HepG2 (cell line): Measurements from ENCODE around the gene ANTXRL. TPM values are rescaled to one million over a fixed set of nuclear protein-coding genes. Genes with fewer than 3 reads are reported as not detected.

Source experiments
- ATAC-seq: fragments of 200-7000 bp; cut with Tn5 transposase; 3 replicates; pipeline ENCODE4 v1.9.1; 2020; ENCODE audit warnings: mild to moderate bottlenecking, moderate library complexity
- BruUV-seq: library from RNA; stranded (reverse); fragments of 400-500 nt; replicated peaks from 2 replicates; lab custom pipeline; 2021; lab: Mats Ljungman, UMichigan
- CTCF ChIA-PET: fragments of 300-600 bp; formaldehyde crosslinking; extraction: SDS; loops from one replicate; lab custom pipeline; 2021; ENCODE audit warnings: low total read pairs, inconsistent platforms, low intra/inter-chr PET ratio; lab: Yijun Ruan, JAX
- POLR2A ChIA-PET: fragments of 350-600 bp; sonication (Branson Sonifier 250); formaldehyde crosslinking; loops from one replicate; lab custom pipeline; 2020; ENCODE audit warnings: antibody characterized with exemption, inconsistent platforms; lab: Yijun Ruan, JAX
- DNase-seq: peaks from one replicate; pipeline ENCODE4 v3.0.0-alpha.2; 2015; ENCODE audit warnings: low spot score
- FAIRE-seq: peaks from 3 replicates; lab custom pipeline; 2011; peaks lifted over from hg19 to GRCh38; lab: Jason Lieb, UNC
- H2AFZ ChIP-seq: one replicate; pipeline ENCODE4 v1.6.1; 2011; ENCODE audit warnings: low read length, inconsistent platforms
- H3K27ac ChIP-seq: fragments of 300-600 bp; 3 replicates; pipeline ENCODE4 v1.8.0; 2011; ENCODE audit warnings: mixed run types, mild to moderate bottlenecking, mixed read lengths, low read length, inconsistent platforms; ENCODE audit not compliant: insufficient read depth; ENCODE audit errors: extremely low read length
- H3K27me3 ChIP-seq, 2 experiments: fragments of 200-600 bp in 1 of 2; 2 replicates in 1 of 2; 3 replicates in 1 of 2; pipeline versions ENCODE4 v1.6.0 to v1.8.0; 2011; ENCODE audit warnings: low read length in 2 of 2, mild to moderate bottlenecking in 2 of 2, moderate library complexity in 2 of 2, inconsistent platforms in 1 of 2; ENCODE audit not compliant: insufficient read depth in 2 of 2, control insufficient read depth in 1 of 2
- H3K36me3 ChIP-seq, 2 experiments: fragments of 200-600 bp in 1 of 2; replicated peaks in 1 of 2; 2 replicates in 1 of 2; 3 replicates in 1 of 2; pipeline versions ENCODE4 v1.5.1 to v1.8.0; 2011; ENCODE audit warnings: low read length in 2 of 2, inconsistent platforms in 1 of 2; ENCODE audit not compliant: insufficient read depth in 2 of 2, control insufficient read depth in 1 of 2
- H3K4me1 ChIP-seq: 2 replicates; pipeline ENCODE4 v1.5.1; 2012; ENCODE audit warnings: low read length, inconsistent platforms; ENCODE audit not compliant: insufficient read depth
- H3K4me2 ChIP-seq: 2 replicates; pipeline ENCODE4 v1.6.0; 2011; ENCODE audit warnings: low read depth, low read length, inconsistent platforms
- H3K4me3 ChIP-seq, 3 experiments: fragments of 200-600 bp in 1 of 3; sonication (generic), shearing (Covaris generic) in 1 of 3; replicated peaks in 1 of 3; 2 replicates each; pipeline ENCODE4 v1.5.1; 2011 to 2016; ENCODE audit warnings: low read length in 3 of 3, inconsistent platforms in 2 of 3, low read depth in 2 of 3, mild to moderate bottlenecking in 2 of 3, control low read depth in 1 of 3, mixed read lengths in 1 of 3; ENCODE audit not compliant: insufficient read depth in 1 of 3
- H3K79me2 ChIP-seq: one replicate; pipeline ENCODE4 v1.6.1; 2011; ENCODE audit warnings: low read length, inconsistent platforms; ENCODE audit not compliant: insufficient read depth
- H3K9ac ChIP-seq: 2 replicates; pipeline ENCODE4 v1.6.0; 2011; ENCODE audit warnings: mild to moderate bottlenecking, low read depth, low read length, inconsistent platforms; ENCODE audit not compliant: insufficient read depth
- H3K9me3 ChIP-seq: 2 replicates; pipeline ENCODE4 v1.5.1; 2012; ENCODE audit warnings: mild to moderate bottlenecking, low read length
- H4K20me1 ChIP-seq: 2 replicates; pipeline ENCODE4 v1.6.0; 2011; ENCODE audit warnings: inconsistent platforms, mild to moderate bottlenecking, low read length, moderate library complexity; ENCODE audit not compliant: insufficient read depth
- ADNP ChIP-seq: sonication (generic); formaldehyde crosslinking; IDR thresholded peaks from 2 replicates; pipeline ENCODE4 v1.4.0; 2020; ENCODE audit warnings: missing genetic modification reagents
- ARID2 ChIP-seq: sonication (generic); formaldehyde crosslinking; IDR thresholded peaks from 2 replicates; pipeline ENCODE4 v1.8.1; 2022; ENCODE audit warnings: mild to moderate bottlenecking, missing genetic modification reagents, borderline replicate concordance
- BCL6 ChIP-seq: IDR thresholded peaks from 2 replicates; pipeline ENCODE4 v1.6.1; 2016; ENCODE audit warnings: missing genetic modification reagents, missing compliant biosample characterization
- CENPX ChIP-seq: sonication (generic); formaldehyde crosslinking; IDR thresholded peaks from 2 replicates; pipeline ENCODE4 v1.9.0; 2021; ENCODE audit warnings: mild to moderate bottlenecking, missing genetic modification reagents, moderate library complexity
- ETV6 ChIP-seq: sonication (generic); formaldehyde crosslinking; conservative IDR thresholded peaks from 2 replicates; pipeline ENCODE4 v1.4.0; 2020; ENCODE audit warnings: missing genetic modification reagents
- FOSL1 ChIP-seq: sonication (generic); formaldehyde crosslinking; IDR thresholded peaks from 2 replicates; pipeline ENCODE4 v1.9.0; 2021; ENCODE audit warnings: missing genetic modification reagents, borderline replicate concordance
- GABPA ChIP-seq, 2 experiments: IDR thresholded peaks; 2 replicates each; pipeline ENCODE4 v1.6.1; 2011 to 2016; ENCODE audit warnings: low read depth in 2 of 2, low read length in 1 of 2, missing biosample characterization in 1 of 2, missing genetic modification characterization in 1 of 2
- MIER2 ChIP-seq: IDR thresholded peaks from 2 replicates; pipeline ENCODE4 v1.6.1; 2016; ENCODE audit warnings: missing biosample characterization, missing genetic modification reagents
- RFXANK ChIP-seq: IDR thresholded peaks from 2 replicates; pipeline ENCODE4 v1.6.1; 2016
- ZBTB38 ChIP-seq: sonication (generic); formaldehyde crosslinking; IDR thresholded peaks from 2 replicates; pipeline ENCODE4 v1.5.1; 2020; ENCODE audit warnings: mild to moderate bottlenecking, missing genetic modification reagents
- ZC3H13 ChIP-seq: sonication (generic); formaldehyde crosslinking; IDR thresholded peaks from 2 replicates; pipeline ENCODE4 v1.8.1; 2023; ENCODE audit warnings: mild to moderate bottlenecking, missing genetic modification reagents, moderate library complexity
- ZFP36L1 ChIP-seq: sonication (generic); formaldehyde crosslinking; IDR thresholded peaks from 2 replicates; pipeline ENCODE4 v1.8.0; 2022; ENCODE audit warnings: mild to moderate bottlenecking, missing genetic modification reagents, moderate library complexity
- ZNF232 ChIP-seq: sonication (generic); formaldehyde crosslinking; IDR thresholded peaks from 2 replicates; pipeline ENCODE4 v1.4.0; 2020; ENCODE audit warnings: missing genetic modification reagents, borderline replicate concordance
- ZNF441 ChIP-seq: sonication (generic); formaldehyde crosslinking; IDR thresholded peaks from 2 replicates; pipeline ENCODE4 v1.7.0; 2021; ENCODE audit warnings: missing genetic modification reagents, borderline replicate concordance
- ZNF562 ChIP-seq: sonication (generic); formaldehyde crosslinking; IDR thresholded peaks from 2 replicates; pipeline ENCODE4 v1.8.0; 2022; ENCODE audit warnings: missing genetic modification reagents, borderline replicate concordance
- ZNF816 ChIP-seq: sonication (generic); formaldehyde crosslinking; IDR thresholded peaks from 2 replicates; pipeline ENCODE4 v1.8.0; 2022; ENCODE audit warnings: missing genetic modification reagents, mild to moderate bottlenecking, borderline replicate concordance
- WGBS: methylation state at CpG from one replicate; pipeline ENCODE4 v1.1.6; 2017; ENCODE audit warnings: low lambda C conversion rate; 5-methylcytosine and 5-hydroxymethylcytosine counted together
- in situ Hi-C: cut with HindIII; loops from 2 replicates; pipeline ENCODE4 v1.10.0; 2017; ENCODE audit warnings: low pct_unique_long_range_greater_than_20kb; ENCODE audit not compliant: extremely low pct_ligation_motif_present
- intact Hi-C: fragments of 100-400 bp; cut with micrococcal nuclease; formaldehyde crosslinking; loops from one replicate; pipeline ENCODE4 v1.10.0; 2022; ENCODE audit not compliant: unreplicated experiment
- polyA plus RNA-seq, 8 experiments: library from polyadenylated mRNA; depleted of rRNA in 3 of 8; stranded (reverse) in 7 of 8; unstranded in 1 of 8; fragments of >200 nt; fragmentation: Illumina TruSeq in 4 of 8; extraction: Trizol in 4 of 8; gene quantifications; 2 replicates each; pipeline versions ENCODE4 v1.2.1 to v1.2.3, GENCODE V29; 2011 to 2016; ENCODE audit warnings: low read depth in 4 of 8, missing spikeins in 1 of 8, mixed read lengths in 1 of 8; ENCODE audit not compliant: insufficient read depth in 1 of 8
- total RNA-seq, 5 experiments: library from RNA; depleted of rRNA; stranded (reverse); fragments of >200 nt; fragmentation: Illumina TruSeq; extraction: Trizol; gene quantifications; 2 replicates each; pipeline ENCODE4 v1.2.3, GENCODE V29; 2016; ENCODE audit warnings: low read depth in 1 of 5
- TF ChIP-seq, protein P1 (sequence below): sonication (generic); formaldehyde crosslinking; IDR thresholded peaks from 2 replicates; pipeline ENCODE4 v1.5.0; 2020; ENCODE audit warnings: mild to moderate bottlenecking, missing genetic modification reagents
- TF ChIP-seq, protein P2 (sequence below): IDR thresholded peaks from 2 replicates; pipeline ENCODE4 v1.6.1; 2016; ENCODE audit warnings: mild to moderate bottlenecking
- TF ChIP-seq, protein P3 (sequence below): sonication (generic); formaldehyde crosslinking; IDR thresholded peaks from 2 replicates; pipeline ENCODE4 v1.5.0; 2020; ENCODE audit warnings: mild to moderate bottlenecking, missing genetic modification reagents

ANTXRL gene
- total and polyA plus RNA-seq, 2 of the 13 experiments (the other 11 are each of a cell fraction or from before 2014, with no cell fraction given) = not detected

DNA sequence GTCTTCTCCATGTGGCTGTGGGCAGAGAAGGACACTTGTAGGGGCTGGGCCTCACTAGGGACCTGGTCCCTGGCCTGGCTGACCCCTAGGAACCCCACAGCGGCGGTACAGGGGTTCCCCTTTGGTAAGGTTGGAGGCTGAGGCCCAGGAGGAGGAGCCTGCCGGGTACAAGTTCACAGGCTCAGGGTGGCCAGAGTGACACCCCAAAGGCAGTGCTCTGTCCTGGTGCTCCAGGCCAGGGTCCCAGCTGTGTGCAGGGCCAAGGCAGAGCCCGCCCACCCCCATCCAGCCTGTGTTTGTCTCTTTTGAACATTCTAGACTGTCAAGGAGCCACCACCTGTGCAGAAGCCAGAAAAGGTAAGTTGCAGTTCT lies 23.3 kb downstream of the ANTXRL start:
- H3K27me3 ChIP-seq = peaks cover 3 to 41% of the 10 kb centered on the region in 2 experiments; a peak in 2 of 5 replicates
- no peak overlapping the region for H3K4me2 ChIP-seq
- WGBS = no CpG with 5 or more reads among the region's 4 CpGs
- H3K27ac ChIP-seq = no peak overlapping the region
- no peak overlapping the region for H2AFZ ChIP-seq
- no peaks in the 10 kb centered on the region for H3K4me1 ChIP-seq
- BruUV-seq = no TSS peak
- ChIA-PET POLR2A (no interaction called here), CTCF (no interaction called here)
- in situ Hi-C loops = no loop called here
- no peak overlapping the region for H3K4me3 ChIP-seq
- ATAC-seq = no peak
- no peaks in the 10 kb centered on the region for H3K36me3 ChIP-seq
- intact Hi-C loops = no loop called here
- TF ChIP-seq FOSL1 (CRISPR knock-in tag) (no peak), RFXANK (CRISPR knock-in tag) (no peak), ETV6 (no peak), ARID2 (CRISPR knock-in tag) (no peak), ZFP36L1 (CRISPR knock-in tag) (no peak), ZC3H13 (no peak), ZNF232 (no peak), CENPX (CRISPR knock-in tag) (no peak), ADNP (CRISPR knock-in tag) (no peak), ZNF816 (no peak), ZNF441 (CRISPR knock-in tag) (no peak), MIER2 (no peak), ZNF562 (CRISPR knock-in tag) (no peak), GABPA (IDR thresholded peaks at IDR 0.05; ENCODE audit: low read depth, low read length) (no peak), GABPA (CRISPR knock-in tag; IDR thresholded peaks at IDR 0.05; ENCODE audit: low read depth) (no peak), ZBTB38 (CRISPR knock-in tag) (no peak), BCL6 (CRISPR knock-in tag) (no peak)
- TF ChIP-seq, protein P1, sequence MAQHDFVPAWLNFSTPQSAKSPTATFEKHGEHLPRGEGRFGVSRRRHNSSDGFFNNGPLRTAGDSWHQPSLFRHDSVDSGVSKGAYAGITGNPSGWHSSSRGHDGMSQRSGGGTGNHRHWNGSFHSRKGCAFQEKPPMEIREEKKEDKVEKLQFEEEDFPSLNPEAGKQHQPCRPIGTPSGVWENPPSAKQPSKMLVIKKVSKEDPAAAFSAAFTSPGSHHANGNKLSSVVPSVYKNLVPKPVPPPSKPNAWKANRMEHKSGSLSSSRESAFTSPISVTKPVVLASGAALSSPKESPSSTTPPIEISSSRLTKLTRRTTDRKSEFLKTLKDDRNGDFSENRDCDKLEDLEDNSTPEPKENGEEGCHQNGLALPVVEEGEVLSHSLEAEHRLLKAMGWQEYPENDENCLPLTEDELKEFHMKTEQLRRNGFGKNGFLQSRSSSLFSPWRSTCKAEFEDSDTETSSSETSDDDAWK (CRISPR knock-in tag) = no peak
- TF ChIP-seq, protein P2, sequence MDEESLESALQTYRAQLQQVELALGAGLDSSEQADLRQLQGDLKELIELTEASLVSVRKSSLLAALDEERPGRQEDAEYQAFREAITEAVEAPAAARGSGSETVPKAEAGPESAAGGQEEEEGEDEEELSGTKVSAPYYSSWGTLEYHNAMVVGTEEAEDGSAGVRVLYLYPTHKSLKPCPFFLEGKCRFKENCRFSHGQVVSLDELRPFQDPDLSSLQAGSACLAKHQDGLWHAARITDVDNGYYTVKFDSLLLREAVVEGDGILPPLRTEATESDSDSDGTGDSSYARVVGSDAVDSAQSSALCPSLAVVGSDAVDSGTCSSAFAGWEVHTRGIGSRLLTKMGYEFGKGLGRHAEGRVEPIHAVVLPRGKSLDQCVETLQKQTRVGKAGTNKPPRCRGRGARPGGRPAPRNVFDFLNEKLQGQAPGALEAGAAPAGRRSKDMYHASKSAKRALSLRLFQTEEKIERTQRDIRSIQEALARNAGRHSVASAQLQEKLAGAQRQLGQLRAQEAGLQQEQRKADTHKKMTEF (CRISPR knock-in tag) = no peak
- TF ChIP-seq, protein P3, sequence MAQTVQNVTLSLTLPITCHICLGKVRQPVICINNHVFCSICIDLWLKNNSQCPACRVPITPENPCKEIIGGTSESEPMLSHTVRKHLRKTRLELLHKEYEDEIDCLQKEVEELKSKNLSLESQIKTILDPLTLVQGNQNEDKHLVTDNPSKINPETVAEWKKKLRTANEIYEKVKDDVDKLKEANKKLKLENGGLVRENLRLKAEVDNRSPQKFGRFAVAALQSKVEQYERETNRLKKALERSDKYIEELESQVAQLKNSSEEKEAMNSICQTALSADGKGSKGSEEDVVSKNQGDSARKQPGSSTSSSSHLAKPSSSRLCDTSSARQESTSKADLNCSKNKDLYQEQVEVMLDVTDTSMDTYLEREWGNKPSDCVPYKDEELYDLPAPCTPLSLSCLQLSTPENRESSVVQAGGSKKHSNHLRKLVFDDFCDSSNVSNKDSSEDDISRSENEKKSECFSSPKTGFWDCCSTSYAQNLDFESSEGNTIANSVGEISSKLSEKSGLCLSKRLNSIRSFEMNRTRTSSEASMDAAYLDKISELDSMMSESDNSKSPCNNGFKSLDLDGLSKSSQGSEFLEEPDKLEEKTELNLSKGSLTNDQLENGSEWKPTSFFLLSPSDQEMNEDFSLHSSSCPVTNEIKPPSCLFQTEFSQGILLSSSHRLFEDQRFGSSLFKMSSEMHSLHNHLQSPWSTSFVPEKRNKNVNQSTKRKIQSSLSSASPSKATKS (CRISPR knock-in tag) = no peak
- DNase-seq = no peak
- H3K9ac ChIP-seq = no peak overlapping the region
- H3K79me2 ChIP-seq = no peaks in the 10 kb centered on the region
- H4K20me1 ChIP-seq = peaks cover 3% of the 10 kb centered on the region; the same call in 1 of the 2 replicates
- no peak for FAIRE-seq
- H3K9me3 ChIP-seq = no peaks in the 10 kb centered on the region
